IPS-18a (cell line): ENCODE results near the gene FOXP2.
"Not testable (repeated sequence)": the region's sequence is repeated elsewhere in the genome, so short reads cannot be mapped to it uniquely, and the experiment has no call there.

Experiments used
- H3K27ac ChIP-seq: one replicate; pipeline ENCODE4 v1.5.1; 2013; ENCODE audit warnings: low read length
- H3K27me3 ChIP-seq: one replicate; pipeline ENCODE4 v1.6.1; 2013; ENCODE audit warnings: mild to moderate bottlenecking, low read length; ENCODE audit not compliant: control insufficient read depth, insufficient read depth
- H3K36me3 ChIP-seq: one replicate; pipeline ENCODE4 v1.6.1; 2013; ENCODE audit warnings: low read depth, low read length; ENCODE audit not compliant: control insufficient read depth
- H3K4me1 ChIP-seq: one replicate; pipeline ENCODE4 v1.6.1; 2013; ENCODE audit warnings: low read depth, low read length; ENCODE audit not compliant: control insufficient read depth
- H3K4me3 ChIP-seq: one replicate; pipeline ENCODE4 v1.5.1; 2013; ENCODE audit warnings: low read length
- H3K9ac ChIP-seq: one replicate; pipeline ENCODE4 v1.6.1; 2013; ENCODE audit warnings: mild to moderate bottlenecking, low read length, moderate library complexity
- H3K9me3 ChIP-seq: one replicate; pipeline ENCODE4 v1.6.1; 2013; ENCODE audit warnings: low read depth, low read length; ENCODE audit not compliant: control insufficient read depth

Gene FOXP2

GRCh38 chr7:114466917-114467316 is 52.3 kb downstream of the FOXP2 start:
- no peak overlapping the region for H3K9ac ChIP-seq
- no peaks in the 10 kb centered on the region for H3K36me3 ChIP-seq
- H3K27ac ChIP-seq = no peak overlapping the region
- no peak overlapping the region for H3K4me3 ChIP-seq
- H3K27me3 ChIP-seq = no peaks in the 10 kb centered on the region
- H3K9me3 ChIP-seq = no peaks in the 10 kb centered on the region
- H3K4me1 ChIP-seq = no peaks in the 10 kb centered on the region

- Histone ChIP-seq H3K9ac (no peak overlapping the region), H3K36me3 (no peaks in the 10 kb centered on the region), H3K9me3 (no peaks in the 10 kb centered on the region), H3K4me1 (no peaks in the 10 kb centered on the region), H3K4me3 (no peak overlapping the region), H3K27me3 (no peaks in the 10 kb centered on the region), H3K27ac (no peak overlapping the region)
Observed at GRCh38 chr7:114468844-114469243, 54.2 kb downstream of the FOXP2 start.

GRCh38 chr7:114472896-114473512 is 58.4 kb downstream of the FOXP2 start:
- H3K9me3 ChIP-seq = no peaks in the 10 kb centered on the region
- H3K27me3 ChIP-seq = no peaks in the 10 kb centered on the region
- no peak overlapping the region for H3K4me3 ChIP-seq
- H3K27ac ChIP-seq = no peak overlapping the region
- H3K36me3 ChIP-seq = no peaks in the 10 kb centered on the region
- H3K9ac ChIP-seq = no peak overlapping the region
- no peaks in the 10 kb centered on the region for H3K4me1 ChIP-seq

- Histone ChIP-seq H3K36me3 (no peaks in the 10 kb centered on the region), H3K9me3 (no peaks in the 10 kb centered on the region)
Observed at GRCh38 chr7:114478384-114478783, 63.8 kb downstream of the FOXP2 start.

GRCh38 chr7:114481999-114482398 is 67.4 kb downstream of the FOXP2 start:
- no peaks in the 10 kb centered on the region for H3K27me3 ChIP-seq
- no peaks in the 10 kb centered on the region for H3K4me1 ChIP-seq
- no peak overlapping the region for H3K9ac ChIP-seq
- no peak overlapping the region for H3K27ac ChIP-seq
- no peaks in the 10 kb centered on the region for H3K36me3 ChIP-seq
- no peak overlapping the region for H3K4me3 ChIP-seq
- peaks cover 6% of the 10 kb centered on the region for H3K9me3 ChIP-seq

More at GRCh38 chr7:114478384-114478783, 63.8 kb downstream of the FOXP2 start:
- Histone ChIP-seq H3K27me3 (no peaks in the 10 kb centered on the region), H3K4me3 (no peak overlapping the region), H3K4me1 (no peaks in the 10 kb centered on the region), H3K27ac (no peak overlapping the region), H3K9ac (no peak overlapping the region)

GRCh38 chr7:114484226-114484625 is 69.6 kb downstream of the FOXP2 start:
- H3K4me1 ChIP-seq = no peaks in the 10 kb centered on the region
- H3K36me3 ChIP-seq = no peaks in the 10 kb centered on the region
- no peaks in the 10 kb centered on the region for H3K27me3 ChIP-seq
- no peak overlapping the region for H3K9ac ChIP-seq
- H3K4me3 ChIP-seq = no peak overlapping the region
- H3K9me3 ChIP-seq = peaks cover 17% of the 10 kb centered on the region
- no peak overlapping the region for H3K27ac ChIP-seq

- no peaks in the 10 kb centered on the region for H3K27me3 ChIP-seq
- no peaks in the 10 kb centered on the region for H3K4me1 ChIP-seq
- no peak overlapping the region for H3K27ac ChIP-seq
- no peak overlapping the region for H3K9ac ChIP-seq
- no peak overlapping the region for H3K4me3 ChIP-seq
- H3K9me3 ChIP-seq = peaks cover 17% of the 10 kb centered on the region
- no peaks in the 10 kb centered on the region for H3K36me3 ChIP-seq
Observed at GRCh38 chr7:114487174-114487573, 72.6 kb downstream of the FOXP2 start.

GRCh38 chr7:114488696-114489095 is 74.1 kb downstream of the FOXP2 start:
- H3K36me3 ChIP-seq = no peaks in the 10 kb centered on the region
- no peak overlapping the region for H3K27ac ChIP-seq
- no peak overlapping the region for H3K4me3 ChIP-seq
- H3K9ac ChIP-seq = no peak overlapping the region
- no peaks in the 10 kb centered on the region for H3K4me1 ChIP-seq
- H3K27me3 ChIP-seq = no peaks in the 10 kb centered on the region
- H3K9me3 ChIP-seq = peaks cover 17% of the 10 kb centered on the region

- H3K9me3 ChIP-seq, H3K4me1 ChIP-seq, H3K27ac ChIP-seq, H3K36me3 ChIP-seq, H3K9ac ChIP-seq, H3K27me3 ChIP-seq, H3K4me3 ChIP-seq: not testable (repeated sequence)
Observed at GRCh38 chr7:114497491-114497890, 82.9 kb downstream of the FOXP2 start.

- H3K27me3 ChIP-seq = no peaks in the 10 kb centered on the region
- no peaks in the 10 kb centered on the region for H3K4me1 ChIP-seq
- H3K4me3 ChIP-seq = no peak overlapping the region
- no peak overlapping the region for H3K9ac ChIP-seq
- no peaks in the 10 kb centered on the region for H3K9me3 ChIP-seq
- no peaks in the 10 kb centered on the region for H3K36me3 ChIP-seq
- no peak overlapping the region for H3K27ac ChIP-seq
Observed at GRCh38 chr7:114502454-114503254, 88.0 kb downstream of the FOXP2 start.

- no peaks in the 10 kb centered on the region for H3K36me3 ChIP-seq
- no peak overlapping the region for H3K4me3 ChIP-seq
- H3K9me3 ChIP-seq = no peaks in the 10 kb centered on the region
- H3K4me1 ChIP-seq = no peaks in the 10 kb centered on the region
- no peak overlapping the region for H3K9ac ChIP-seq
- H3K27ac ChIP-seq = no peak overlapping the region
- H3K27me3 ChIP-seq = no peaks in the 10 kb centered on the region
Observed at GRCh38 chr7:114504586-114504985, 90.0 kb downstream of the FOXP2 start.

- H3K36me3 ChIP-seq = no peaks in the 10 kb centered on the region
- H3K4me3 ChIP-seq = no peak overlapping the region
- H3K9ac ChIP-seq = no peak overlapping the region
- no peaks in the 10 kb centered on the region for H3K9me3 ChIP-seq
- no peaks in the 10 kb centered on the region for H3K4me1 ChIP-seq
- no peak overlapping the region for H3K27ac ChIP-seq
- no peaks in the 10 kb centered on the region for H3K27me3 ChIP-seq
Observed at GRCh38 chr7:114507381-114507780, 92.8 kb downstream of the FOXP2 start.
